GM12878 (cell line): ENCODE measurements around the gene DELE1. TPM values are rescaled to one million over a fixed set of nuclear protein-coding genes. Genes with fewer than 3 reads are reported as not detected.
A peak's percentile ranks its signal among the peaks of the same experiment; 100 is the strongest.

ENCODE experiments used
- HCFC1 ChIP-seq: fragments of 150-350 bp; IDR thresholded peaks from 2 replicates; pipeline ENCODE4 v1.6.1; 2014; ENCODE audit warnings: low read length
- HDAC6 ChIP-seq: fragments of 200-600 bp; sonication (generic); IDR thresholded peaks from one replicate; pipeline ENCODE4 v1.8.0; 2017; ENCODE audit warnings: antibody characterized with exemption; ENCODE audit not compliant: unreplicated experiment
- JUNB ChIP-seq: IDR thresholded peaks from 2 replicates; pipeline ENCODE4 v1.6.1; 2016; ENCODE audit warnings: antibody characterized with exemption, mild to moderate bottlenecking
- PKNOX1 ChIP-seq: fragments of 450-650 bp; IDR thresholded peaks from 2 replicates; pipeline ENCODE4 v1.6.1; 2016; ENCODE audit warnings: mild to moderate bottlenecking
- POLR2A ChIP-seq: IDR thresholded peaks from 2 replicates; pipeline ENCODE4 v1.6.1; 2011; ENCODE audit warnings: low read depth, mild to moderate bottlenecking, low read length
- SIN3A ChIP-seq: IDR thresholded peaks from 2 replicates; pipeline ENCODE4 v1.6.1; 2012; ENCODE audit warnings: low read depth, low read length, improper control_type of control experiment
- SMARCA5 ChIP-seq: fragments of 450-650 bp; IDR thresholded peaks from 2 replicates; pipeline ENCODE4 v1.6.1; 2017; ENCODE audit warnings: mild to moderate bottlenecking
- STAT1 ChIP-seq: fragments of 450-650 bp; conservative IDR thresholded peaks from 2 replicates; pipeline ENCODE4 v1.6.1; 2014; ENCODE audit warnings: antibody characterized with exemption, mild to moderate bottlenecking
- USF2 ChIP-seq: IDR thresholded peaks from 2 replicates; pipeline ENCODE4 v1.6.1; 2011; ENCODE audit warnings: low read depth, low read length, improper control_type of control experiment, borderline replicate concordance
- ZNF274 ChIP-seq: IDR thresholded peaks from one replicate; pipeline ENCODE4 v1.8.0; 2011; ENCODE audit not compliant: insufficient read length, insufficient read depth
- polyA plus RNA-seq, 11 experiments: library from polyadenylated mRNA; depleted of rRNA in 4 of 11; unstranded in 6 of 11; stranded (reverse) in 5 of 11; fragments of >200 nt; fragmentation: Nextera tagmentation in 4 of 11; fragmentation: Illumina TruSeq in 1 of 11; extraction: Ambion mirVana in 4 of 11; extraction: Trizol in 1 of 11; gene quantifications; 1 replicate in 1 of 11; 2 replicates in 10 of 11; pipeline versions ENCODE4 v1.2.1 to v1.2.3, GENCODE V29; 2011 to 2016; ENCODE audit warnings: inconsistent platforms in 2 of 11, missing spikeins in 2 of 11, low read depth in 1 of 11
- total RNA-seq, 4 experiments: library from RNA; depleted of rRNA in 3 of 4; stranded (reverse); fragments of >200 nt in 3 of 4; fragmentation: Illumina TruSeq in 1 of 4; extraction: Trizol in 1 of 4; gene quantifications; 2 replicates each; pipeline versions ENCODE4 v1.2.1 to v1.2.3, GENCODE V29; 2013 to 2021
- TF ChIP-seq, protein P1 (sequence below): IDR thresholded peaks from 2 replicates; pipeline ENCODE4 v1.6.1; 2011; ENCODE audit warnings: borderline replicate concordance, low read depth, mild to moderate bottlenecking, moderate library complexity, low read length; ENCODE audit not compliant: insufficient read depth, poor library complexity, severe bottlenecking

The DELE1 gene
- total and polyA plus RNA-seq, 10 of the 15 experiments (the other 5 are each of a cell fraction or from before 2014, with no cell fraction given), result 18.9 to 71.4 (median 47.6) TPM

DNA sequence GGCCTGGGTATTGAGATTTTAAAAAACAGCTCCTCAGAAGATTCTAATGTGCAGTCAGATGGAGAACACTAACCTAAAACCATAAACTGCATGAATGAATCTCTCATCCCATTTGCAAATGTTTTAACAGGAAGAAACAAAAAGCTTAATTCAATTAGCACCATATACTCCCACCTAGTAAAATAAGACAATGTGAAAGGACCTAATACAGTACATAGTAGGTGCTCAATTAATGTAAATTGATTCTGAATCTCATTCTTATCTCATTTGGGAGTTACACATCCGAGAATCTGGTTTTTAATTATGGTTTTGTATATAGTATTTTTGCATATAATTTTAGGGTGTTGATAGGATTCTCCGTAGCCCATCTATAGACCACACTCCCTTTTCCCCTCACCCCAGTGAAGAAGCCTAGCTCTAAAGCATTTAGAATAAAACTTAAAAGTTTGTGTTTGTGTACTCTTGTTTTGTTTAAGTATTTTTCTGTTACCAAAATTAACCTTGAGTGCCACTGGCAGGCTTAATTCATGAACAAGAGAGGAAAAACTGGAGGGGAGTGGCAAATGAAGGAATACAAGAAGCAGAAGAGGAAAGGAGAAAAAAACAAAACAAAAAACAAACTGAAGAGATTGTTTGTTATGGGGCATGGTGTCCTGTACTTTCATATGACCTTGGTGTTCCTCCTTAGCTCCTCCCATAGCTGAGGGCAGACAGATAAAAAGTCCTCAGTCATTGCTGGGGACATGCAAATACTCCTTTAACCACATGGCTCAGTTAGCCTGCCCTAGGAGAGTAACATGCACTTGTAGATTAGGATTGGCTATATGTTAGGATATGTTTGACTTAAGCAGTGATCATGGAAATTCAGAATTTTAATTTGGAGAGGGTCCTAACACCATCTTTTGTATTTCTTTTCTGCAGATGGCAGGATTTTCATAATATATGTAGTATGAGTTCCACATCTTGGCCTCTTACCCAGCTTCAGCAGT lies 46.4 kb downstream of the DELE1 start (continued):
- TF ChIP-seq PKNOX1 (peak; percentile 55; the same call in 1 of the 2 replicates), ZNF274 (no peak), HCFC1 (no peak), JUNB (no peak), SIN3A (no peak), HDAC6 (no peak), STAT1 (no peak), POLR2A (no peak), SMARCA5 (no peak), USF2 (no peak; the same call in 1 of the 2 replicates)
- TF ChIP-seq, protein P1, sequence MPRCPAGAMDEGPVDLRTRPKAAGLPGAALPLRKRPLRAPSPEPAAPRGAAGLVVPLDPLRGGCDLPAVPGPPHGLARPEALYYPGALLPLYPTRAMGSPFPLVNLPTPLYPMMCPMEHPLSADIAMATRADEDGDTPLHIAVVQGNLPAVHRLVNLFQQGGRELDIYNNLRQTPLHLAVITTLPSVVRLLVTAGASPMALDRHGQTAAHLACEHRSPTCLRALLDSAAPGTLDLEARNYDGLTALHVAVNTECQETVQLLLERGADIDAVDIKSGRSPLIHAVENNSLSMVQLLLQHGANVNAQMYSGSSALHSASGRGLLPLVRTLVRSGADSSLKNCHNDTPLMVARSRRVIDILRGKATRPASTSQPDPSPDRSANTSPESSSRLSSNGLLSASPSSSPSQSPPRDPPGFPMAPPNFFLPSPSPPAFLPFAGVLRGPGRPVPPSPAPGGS, result no peak
- TF ChIP-seq, all 136 proteins: peak for 5
